Measurements from ENCODE around the gene CNPY2.

DNA sequence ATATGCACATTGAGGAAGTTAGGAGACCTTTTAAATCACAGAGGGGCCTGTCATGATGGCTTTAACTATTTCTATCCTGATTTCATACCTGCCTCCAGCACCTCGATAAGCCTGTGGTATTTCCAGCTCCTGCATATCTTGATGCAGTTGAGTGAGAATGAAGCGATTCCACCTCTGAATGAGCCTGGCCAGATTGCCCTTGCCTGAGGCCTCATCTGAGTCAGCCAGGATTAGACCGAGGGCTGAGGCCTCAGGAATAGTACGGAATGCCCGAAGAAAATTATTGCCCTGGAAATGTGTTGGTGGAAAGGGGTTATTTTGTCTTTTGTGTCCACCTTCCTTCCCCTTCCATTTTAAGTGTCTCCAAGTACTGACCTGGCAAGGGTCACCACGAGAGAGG lies 8.4 kb upstream of the CNPY2 start:
- TF ChIP-seq, protein P1, sequence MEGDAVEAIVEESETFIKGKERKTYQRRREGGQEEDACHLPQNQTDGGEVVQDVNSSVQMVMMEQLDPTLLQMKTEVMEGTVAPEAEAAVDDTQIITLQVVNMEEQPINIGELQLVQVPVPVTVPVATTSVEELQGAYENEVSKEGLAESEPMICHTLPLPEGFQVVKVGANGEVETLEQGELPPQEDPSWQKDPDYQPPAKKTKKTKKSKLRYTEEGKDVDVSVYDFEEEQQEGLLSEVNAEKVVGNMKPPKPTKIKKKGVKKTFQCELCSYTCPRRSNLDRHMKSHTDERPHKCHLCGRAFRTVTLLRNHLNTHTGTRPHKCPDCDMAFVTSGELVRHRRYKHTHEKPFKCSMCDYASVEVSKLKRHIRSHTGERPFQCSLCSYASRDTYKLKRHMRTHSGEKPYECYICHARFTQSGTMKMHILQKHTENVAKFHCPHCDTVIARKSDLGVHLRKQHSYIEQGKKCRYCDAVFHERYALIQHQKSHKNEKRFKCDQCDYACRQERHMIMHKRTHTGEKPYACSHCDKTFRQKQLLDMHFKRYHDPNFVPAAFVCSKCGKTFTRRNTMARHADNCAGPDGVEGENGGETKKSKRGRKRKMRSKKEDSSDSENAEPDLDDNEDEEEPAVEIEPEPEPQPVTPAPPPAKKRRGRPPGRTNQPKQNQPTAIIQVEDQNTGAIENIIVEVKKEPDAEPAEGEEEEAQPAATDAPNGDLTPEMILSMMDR (IDR thresholded peaks at IDR 0.05; ENCODE audit: low read depth, low read length, missing input control): no peak
- TF ChIP-seq HNF4G (IDR thresholded peaks at IDR 0.05): no peak
- TF ChIP-seq, protein P2, sequence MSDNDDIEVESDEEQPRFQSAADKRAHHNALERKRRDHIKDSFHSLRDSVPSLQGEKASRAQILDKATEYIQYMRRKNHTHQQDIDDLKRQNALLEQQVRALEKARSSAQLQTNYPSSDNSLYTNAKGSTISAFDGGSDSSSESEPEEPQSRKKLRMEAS (IDR thresholded peaks at IDR 0.05): no peak
- TF ChIP-seq EGR1 (IDR thresholded peaks at IDR 0.05; ENCODE audit: low read depth in 2 of 2): no peak
- TF ChIP-seq SP1 (IDR thresholded peaks at IDR 0.05): no peak
- TF ChIP-seq FOXA2 (IDR thresholded peaks at IDR 0.05): no peak
- no peak for TF ChIP-seq TAF1 (conservative IDR thresholded peaks at IDR 0.05)
- TF ChIP-seq YY1 (IDR thresholded peaks at IDR 0.05): no peak
- no peak for TF ChIP-seq FOXA1 (IDR thresholded peaks at IDR 0.05)
- TF ChIP-seq, protein P3, sequence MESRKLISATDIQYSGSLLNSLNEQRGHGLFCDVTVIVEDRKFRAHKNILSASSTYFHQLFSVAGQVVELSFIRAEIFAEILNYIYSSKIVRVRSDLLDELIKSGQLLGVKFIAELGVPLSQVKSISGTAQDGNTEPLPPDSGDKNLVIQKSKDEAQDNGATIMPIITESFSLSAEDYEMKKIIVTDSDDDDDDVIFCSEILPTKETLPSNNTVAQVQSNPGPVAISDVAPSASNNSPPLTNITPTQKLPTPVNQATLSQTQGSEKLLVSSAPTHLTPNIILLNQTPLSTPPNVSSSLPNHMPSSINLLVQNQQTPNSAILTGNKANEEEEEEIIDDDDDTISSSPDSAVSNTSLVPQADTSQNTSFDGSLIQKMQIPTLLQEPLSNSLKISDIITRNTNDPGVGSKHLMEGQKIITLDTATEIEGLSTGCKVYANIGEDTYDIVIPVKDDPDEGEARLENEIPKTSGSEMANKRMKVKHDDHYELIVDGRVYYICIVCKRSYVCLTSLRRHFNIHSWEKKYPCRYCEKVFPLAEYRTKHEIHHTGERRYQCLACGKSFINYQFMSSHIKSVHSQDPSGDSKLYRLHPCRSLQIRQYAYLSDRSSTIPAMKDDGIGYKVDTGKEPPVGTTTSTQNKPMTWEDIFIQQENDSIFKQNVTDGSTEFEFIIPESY (IDR thresholded peaks at IDR 0.05): no peak
- TF ChIP-seq, protein P4, sequence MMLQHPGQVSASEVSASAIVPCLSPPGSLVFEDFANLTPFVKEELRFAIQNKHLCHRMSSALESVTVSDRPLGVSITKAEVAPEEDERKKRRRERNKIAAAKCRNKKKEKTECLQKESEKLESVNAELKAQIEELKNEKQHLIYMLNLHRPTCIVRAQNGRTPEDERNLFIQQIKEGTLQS (IDR thresholded peaks at IDR 0.05): no peak

Data from liver (tissue), 3 donors.